Activated naive CD4-positive, alpha-beta T cell treated with anti-CD3 and anti-CD28 coated beads, Interleukin-2, amount 50 U/mL, for 16 hours (primary cell): ENCODE results near the gene ETV6.

Experiments
- DNase-seq: peaks from one replicate; pipeline ENCODE4 v3.0.0-alpha.2; 2020

ETV6 gene

GRCh38 chr12:11786638-11787365, 137.3 kb downstream of the ETV6 start:
- DNase-seq, result no peak

- DNase-seq, result no peak
Measured at GRCh38 chr12:11787437-11787836, 138.0 kb downstream of the ETV6 start.

- DNase-seq, result no peak
Measured at GRCh38 chr12:11787933-11788849, 138.7 kb downstream of the ETV6 start.

GRCh38 chr12:11793921-11794710, 144.6 kb downstream of the ETV6 start:
- DNase-seq, result no peak

GRCh38 chr12:11794751-11795150, 145.3 kb downstream of the ETV6 start:
- no peak for DNase-seq

GRCh38 chr12:11795192-11795912, 145.9 kb downstream of the ETV6 start:
- DNase-seq, result no peak

GRCh38 chr12:11795913-11796459, 146.5 kb downstream of the ETV6 start:
- no peak for DNase-seq

- DNase-seq, result no peak
Measured at GRCh38 chr12:11797317-11797913, 147.9 kb downstream of the ETV6 start.

- no peak for DNase-seq
Measured at GRCh38 chr12:11798006-11798708, 148.7 kb downstream of the ETV6 start.

- no peak for DNase-seq
Measured at GRCh38 chr12:11798856-11799501, 149.5 kb downstream of the ETV6 start.

- DNase-seq, result no peak
Measured at GRCh38 chr12:11799502-11799873, 150.0 kb downstream of the ETV6 start.

GRCh38 chr12:11801643-11802042, 152.2 kb downstream of the ETV6 start:
- DNase-seq, result no peak

GRCh38 chr12:11804130-11804529, 154.7 kb downstream of the ETV6 start:
- no peak for DNase-seq

- no peak for DNase-seq
Measured at GRCh38 chr12:11805043-11805442, 155.6 kb downstream of the ETV6 start.

- DNase-seq, result no peak
Measured at GRCh38 chr12:11805680-11806079, 156.2 kb downstream of the ETV6 start.

GRCh38 chr12:11807458-11807857, 158.0 kb downstream of the ETV6 start:
- DNase-seq, result no peak

GRCh38 chr12:11808931-11809330, 159.5 kb downstream of the ETV6 start:
- DNase-seq, result no peak

GRCh38 chr12:11810206-11810545, 160.7 kb downstream of the ETV6 start:
- DNase-seq, result no peak

GRCh38 chr12:11811008-11811407, 161.5 kb downstream of the ETV6 start:
- no peak for DNase-seq

- no peak for DNase-seq
Measured at GRCh38 chr12:11812241-11812585, 162.7 kb downstream of the ETV6 start.
